Lower leg skin (tissue), 3 donors: ENCODE measurements around the gene PLOD3.

Experiments
- CTCF ChIP-seq, 3 donors: fragments of 450-650 bp; IDR thresholded peaks; one replicate each; pipeline ENCODE4 v1.5.1; 2016; ENCODE audit warnings: antibody characterized with exemption in 3 of 3, mild to moderate bottlenecking in 3 of 3, moderate library complexity in 2 of 3
- POLR2A ChIP-seq, 2 donors: fragments of 450-650 bp; IDR thresholded peaks; one replicate each; pipeline ENCODE4 v1.6.1; 2016 to 2017; ENCODE audit warnings: antibody characterized with exemption in 2 of 2, mild to moderate bottlenecking in 1 of 2, moderate library complexity in 1 of 2

DNA sequence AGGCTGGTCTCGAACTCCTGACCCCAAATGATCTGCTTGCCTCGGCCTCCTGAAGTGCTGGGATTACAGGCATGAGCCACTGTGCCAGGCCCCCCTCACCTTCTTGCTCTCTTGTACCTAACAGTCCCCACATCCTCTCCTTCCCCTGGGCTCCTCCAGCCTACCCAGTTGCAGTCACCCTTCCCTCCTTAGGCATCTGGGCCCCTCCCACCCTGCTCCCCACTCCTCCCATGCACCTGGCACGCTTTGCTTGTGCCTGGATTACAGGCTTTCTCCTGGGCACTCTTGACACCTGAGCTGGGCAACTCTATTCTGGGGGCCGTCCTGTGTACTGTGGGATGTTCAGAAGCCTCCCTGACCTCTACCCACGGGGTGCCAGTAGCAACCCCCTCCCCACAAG, 17.3 kb upstream of the PLOD3 start:
- TF ChIP-seq CTCF (IDR thresholded peaks at IDR 0.05) (no peak), POLR2A (IDR thresholded peaks at IDR 0.05) (no peak)
